GM19043 (cell line): ENCODE results near the gene FUBP1.
"Not testable (repeated sequence)": the region's sequence is repeated elsewhere in the genome, so short reads cannot be mapped to it uniquely, and the experiment has no call there.

Source experiments
- ATAC-seq: cut with Tn5 transposase; IDR thresholded peaks from one replicate; pipeline ENCODE4 v1.9.1; 2021; ENCODE audit warnings: low read depth; ENCODE audit not compliant: unreplicated experiment

Gene FUBP1

DNA sequence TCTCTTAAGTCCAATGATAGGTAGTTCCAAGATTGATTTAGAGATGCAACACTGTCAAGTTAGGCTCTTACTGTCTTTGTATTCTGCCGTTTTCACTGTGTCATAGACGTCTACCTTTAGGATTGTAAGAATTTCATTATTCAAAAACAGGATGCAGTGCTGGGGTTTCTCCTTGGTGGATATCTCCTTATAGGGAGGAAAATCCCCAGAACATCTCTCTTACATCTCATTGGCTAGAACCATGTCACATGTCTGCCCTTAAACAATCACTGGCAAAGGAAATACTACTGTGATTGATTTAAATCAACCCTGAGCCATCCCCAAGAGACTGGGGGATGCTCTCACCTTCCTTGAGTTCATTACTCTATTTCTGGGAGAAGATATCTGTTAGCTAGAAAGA is 10.9 kb upstream of the FUBP1 start:
- ATAC-seq = no peak

DNA sequence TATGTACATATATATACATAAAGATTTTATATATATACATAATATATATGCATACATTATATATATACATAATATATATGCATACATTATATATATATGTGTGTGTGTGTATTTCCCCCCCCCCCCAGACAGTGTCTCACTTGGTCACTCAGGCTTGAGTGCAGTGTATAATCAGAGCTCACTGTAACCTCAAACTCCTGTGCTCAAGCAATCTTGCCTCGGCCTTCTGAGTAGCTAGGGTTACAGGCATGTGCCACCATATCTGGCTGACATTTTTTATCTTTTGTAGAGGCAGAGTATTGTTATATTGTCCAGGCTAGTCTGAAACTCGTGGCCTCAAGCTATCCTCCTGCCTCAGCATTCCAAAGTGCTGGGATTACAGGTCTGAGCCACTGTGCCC is 9.0 kb upstream of the FUBP1 start:
- no peak for ATAC-seq

DNA sequence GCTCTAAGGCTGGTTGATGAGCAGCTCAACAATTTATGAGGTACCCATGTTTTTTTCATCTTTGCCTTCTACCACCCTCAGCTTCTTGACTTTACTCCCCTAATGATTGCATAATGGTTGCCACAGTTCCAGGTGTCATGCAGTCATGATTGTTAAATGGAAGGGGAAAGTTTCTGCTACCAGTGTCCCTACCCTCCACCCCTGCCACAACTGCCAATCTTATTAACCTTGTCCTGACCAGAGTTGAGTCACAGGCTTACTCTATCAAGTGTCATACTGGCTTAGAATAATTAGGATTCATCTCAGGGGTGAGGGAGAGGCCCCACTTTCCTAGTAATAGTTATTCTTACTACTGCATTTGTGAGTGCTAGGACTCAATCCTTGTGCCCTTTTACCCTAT is 7.9 kb upstream of the FUBP1 start:
- ATAC-seq = no peak

DNA sequence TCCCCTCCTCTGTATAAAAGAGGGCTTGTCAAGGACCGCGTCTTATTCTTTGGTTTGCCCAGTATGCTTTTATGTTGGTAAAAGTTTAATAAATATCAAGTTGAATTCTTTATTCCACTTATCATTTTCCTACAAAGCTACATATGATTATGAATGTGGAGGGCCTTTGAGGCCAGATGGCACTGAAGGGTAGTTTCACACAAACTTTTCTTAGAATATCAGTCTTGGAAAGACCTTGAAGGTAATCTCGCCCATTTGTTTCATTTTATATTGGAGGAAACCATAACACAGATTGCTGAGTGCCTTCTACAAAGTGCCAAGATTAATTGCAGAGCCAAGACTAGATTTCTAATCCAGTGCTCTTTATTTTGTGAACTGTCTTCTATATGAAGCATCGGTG is 5.8 kb upstream of the FUBP1 start:
- no peak for ATAC-seq

DNA sequence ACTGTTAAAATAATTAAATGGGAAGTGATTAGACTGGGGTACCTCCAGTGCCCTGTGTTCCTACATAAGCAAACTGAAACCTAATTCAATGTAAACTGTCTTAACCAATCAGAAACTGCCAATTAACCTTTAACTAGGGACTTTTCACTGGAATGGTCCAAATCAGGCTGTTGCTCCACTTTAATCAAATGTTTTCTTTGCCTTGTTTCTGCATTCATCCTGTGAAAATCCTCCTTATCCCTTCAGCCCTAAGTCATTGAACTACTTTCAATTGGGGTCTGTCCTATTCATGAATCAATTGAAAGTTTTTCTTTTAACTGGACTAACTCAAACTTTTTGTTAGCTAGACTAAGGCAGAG is 5.1 kb upstream of the FUBP1 start:
- no peak for ATAC-seq

DNA sequence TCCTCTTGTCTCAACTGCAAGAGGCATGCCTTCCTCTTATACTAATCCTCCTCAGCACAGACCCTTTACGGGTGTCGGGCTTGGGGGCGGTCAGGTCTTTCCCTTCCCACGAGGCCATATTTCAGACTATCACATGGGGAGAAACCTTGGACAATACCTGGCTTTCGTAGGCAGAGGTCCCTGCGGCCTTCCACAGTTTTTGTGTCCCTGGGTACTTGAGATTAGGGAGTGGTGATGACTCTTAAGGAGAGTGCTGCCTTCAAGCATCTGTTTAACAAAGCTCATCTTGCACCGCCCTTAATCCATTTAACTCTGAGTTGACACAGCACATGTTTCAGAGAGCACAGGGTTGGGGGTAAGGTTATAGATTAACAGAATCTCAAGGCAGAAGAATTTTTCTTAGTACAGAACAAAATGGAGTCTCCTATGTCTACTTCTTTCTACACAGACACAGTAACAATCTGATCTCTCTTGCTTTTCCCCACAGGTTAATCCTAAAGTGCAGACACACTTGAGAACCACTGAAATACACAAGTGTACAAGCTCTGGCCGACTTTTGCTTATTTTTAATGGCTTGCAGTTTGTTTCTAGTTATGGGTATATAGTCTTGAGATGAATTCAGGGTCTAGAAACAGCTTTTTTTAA is 4.6 kb upstream of the FUBP1 start:
- ATAC-seq = not testable (repeated sequence)

DNA sequence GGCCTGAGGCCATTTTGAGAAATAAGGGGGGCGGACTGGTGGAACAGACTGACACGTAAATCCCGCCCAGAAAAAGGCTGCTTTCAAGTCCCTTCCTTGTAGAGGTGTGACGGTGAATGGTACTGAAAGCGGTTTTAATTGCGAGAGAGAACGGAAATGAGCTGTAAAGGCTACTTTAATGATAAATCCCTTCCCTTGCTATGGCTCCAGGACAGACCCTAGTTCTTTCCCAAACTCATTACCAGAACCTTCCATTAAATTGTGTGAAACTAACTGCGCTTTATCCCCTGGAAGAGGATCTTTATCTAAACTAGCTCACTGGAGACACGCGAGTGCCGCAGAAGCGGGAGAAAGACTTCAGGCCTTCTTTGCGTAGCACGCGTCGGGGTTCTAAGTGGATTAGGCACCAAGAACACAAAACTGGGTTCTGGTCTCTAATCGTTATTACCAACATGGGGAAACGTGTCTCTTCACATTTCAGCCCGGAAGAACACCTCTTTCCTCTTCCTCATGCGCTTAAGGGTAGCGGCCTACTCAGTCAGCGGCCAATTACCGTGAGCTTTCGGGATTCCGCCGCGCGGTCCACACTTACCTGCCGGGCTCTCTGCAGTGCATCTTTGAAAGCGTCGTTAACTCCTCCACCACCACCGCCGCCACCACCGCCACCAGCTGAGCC is 441 bp downstream of the FUBP1 start:
- ATAC-seq = peak; percentile 69

DNA sequence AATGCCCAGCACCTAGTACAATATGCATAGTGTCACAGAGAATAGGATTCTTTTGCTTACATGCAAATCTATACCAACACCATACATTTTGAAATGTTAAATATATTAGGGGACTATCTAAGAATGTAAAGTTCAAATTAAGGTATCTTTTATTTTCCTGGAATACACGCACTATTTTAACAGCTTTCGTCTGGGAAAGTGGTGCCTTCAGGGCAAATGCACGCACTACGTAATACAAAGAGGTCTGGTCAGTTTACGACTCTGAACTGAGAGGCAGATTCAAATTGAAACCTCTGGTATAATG is 931 bp downstream of the FUBP1 start:
- ATAC-seq = no peak

DNA sequence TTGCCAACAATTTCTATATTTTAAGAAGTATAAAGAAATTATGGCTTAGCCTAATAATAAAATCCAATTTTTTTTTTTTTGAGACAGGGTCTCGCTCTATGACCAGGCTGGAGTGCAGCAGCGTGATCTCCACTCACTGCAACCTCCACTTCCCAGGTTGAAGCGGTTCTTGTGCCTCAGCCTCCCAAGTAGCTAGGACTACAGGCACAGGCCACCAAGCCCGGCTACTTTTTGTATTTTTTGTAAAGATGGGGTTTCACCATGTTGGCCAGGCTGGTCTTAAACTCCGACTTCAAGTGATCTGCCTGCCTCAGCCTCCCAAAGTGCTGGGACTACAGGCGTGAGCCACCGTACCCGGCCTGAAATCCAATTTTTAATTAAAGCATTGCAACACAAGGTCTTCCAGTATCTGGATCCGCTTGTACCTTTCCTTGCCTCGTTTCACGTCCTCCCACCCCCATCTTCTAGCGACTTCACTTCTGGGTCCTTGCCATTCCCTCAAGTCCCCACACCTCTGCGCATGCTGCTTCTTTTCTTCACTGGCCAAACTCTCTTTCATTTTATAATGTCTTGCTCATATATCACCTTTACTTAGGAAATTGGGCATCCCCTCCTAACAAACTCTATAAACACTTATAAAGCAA is 2.3 kb downstream of the FUBP1 start:
- ATAC-seq = no peak

DNA sequence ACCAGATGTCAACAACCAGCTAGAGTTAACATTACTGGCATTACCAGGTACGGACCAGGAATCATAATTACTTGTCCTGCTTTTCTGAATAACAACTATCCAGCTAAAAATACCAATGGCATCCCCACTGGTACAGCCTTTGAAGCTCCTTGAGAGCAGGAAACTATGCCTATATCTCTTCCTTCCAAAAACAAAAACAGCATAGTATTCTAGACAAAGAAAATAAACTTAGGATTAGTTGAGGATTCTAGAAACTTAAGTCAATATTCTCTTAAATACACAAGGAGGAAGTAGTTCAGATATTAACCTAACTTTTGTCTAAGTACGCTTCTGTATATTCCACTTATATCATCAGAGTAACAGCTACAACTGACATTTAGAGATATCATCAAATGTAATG is 3.0 kb downstream of the FUBP1 start:
- no peak for ATAC-seq

DNA sequence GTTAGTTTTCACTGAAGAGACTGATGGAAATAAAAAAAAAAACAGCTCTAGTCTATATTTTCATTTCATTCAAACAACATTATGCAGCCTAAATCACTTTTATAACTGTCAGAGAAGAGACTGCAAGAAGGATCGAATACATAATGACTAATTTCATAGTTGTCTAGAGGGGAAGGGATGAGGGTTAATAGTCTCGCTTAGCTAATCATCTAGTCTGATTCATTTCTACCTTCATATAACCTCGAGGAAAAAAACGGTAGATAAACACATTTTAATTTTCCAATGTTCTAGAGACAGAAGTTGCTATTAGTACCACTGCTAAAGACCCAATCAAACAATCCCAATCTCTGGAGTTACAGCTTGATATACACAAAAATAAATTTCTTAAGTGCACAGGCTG is 3.5 kb downstream of the FUBP1 start:
- ATAC-seq = no peak

DNA sequence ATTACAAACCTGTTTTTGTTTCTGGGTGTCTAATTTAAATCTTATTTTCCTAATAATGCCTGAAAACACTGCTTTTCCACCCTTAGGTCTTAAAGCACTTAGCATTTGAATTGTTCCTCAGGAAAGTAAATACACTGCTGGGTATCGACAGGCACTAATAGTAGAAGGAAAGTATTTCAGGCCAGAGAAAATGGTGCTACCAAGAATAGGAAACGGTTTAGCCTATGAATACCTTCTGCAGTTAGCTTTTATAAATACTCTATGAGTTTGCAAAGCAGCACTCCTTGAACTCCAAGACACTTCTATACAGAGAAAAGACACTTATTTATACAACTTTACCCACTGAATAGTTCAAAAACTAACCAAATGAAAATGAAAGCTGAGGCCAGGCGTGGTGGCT is 6.8 kb downstream of the FUBP1 start:
- no peak for ATAC-seq

DNA sequence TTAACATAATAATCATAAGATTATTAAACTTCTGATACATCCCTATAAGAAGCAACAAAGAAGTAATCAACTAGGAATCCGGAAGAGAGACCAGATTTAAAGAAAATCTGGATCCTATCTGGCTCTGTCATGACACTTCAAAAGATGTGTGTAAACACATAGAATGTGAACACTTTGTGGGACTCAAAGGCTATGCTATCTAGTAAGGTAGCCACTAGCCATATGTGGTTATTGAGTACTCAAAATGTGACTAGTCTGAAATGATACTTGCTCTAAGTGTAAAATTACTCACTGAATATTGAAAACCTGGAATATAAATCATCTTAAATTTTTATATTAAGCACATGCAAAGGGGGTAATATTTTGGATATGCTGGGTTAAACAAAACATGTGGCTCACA is 8.7 kb downstream of the FUBP1 start:
- no peak for ATAC-seq

DNA sequence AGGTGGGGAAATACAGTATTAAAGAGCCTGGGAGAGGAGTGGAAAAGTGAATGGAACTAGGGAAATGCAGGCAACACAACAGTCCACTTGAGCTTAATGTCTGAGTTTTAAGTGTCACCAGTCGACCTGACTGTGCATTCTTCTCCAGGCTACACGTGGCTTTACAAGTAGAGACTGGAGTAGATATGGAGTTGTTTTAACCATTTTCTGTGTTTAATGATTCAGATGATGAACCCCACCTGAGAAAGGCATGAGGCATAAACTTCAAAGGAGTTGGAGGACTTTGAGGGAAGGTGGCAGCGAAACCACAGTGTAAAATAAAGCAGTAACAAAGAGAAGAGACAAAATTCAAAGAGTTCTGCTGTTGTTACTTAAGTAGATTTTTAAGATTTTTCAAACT is 12.6 kb downstream of the FUBP1 start:
- no peak for ATAC-seq

DNA sequence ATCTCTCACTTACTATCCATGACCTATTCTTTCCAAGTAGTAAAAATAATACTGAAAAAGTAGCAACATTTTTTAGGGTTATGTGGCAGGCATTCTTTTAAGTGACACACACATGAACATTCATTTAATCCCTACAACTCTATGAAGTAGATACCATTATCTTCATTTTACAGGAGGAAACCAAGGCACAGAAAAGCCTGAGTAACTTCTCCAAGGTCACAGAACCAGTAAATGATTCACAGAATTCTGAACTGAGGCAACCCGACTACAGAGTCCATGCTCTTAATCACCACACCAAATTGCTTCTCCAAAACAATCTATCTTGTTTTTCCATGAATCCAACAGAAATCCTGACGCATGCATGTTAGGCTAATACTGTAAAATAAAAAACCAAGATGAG is 17.5 kb downstream of the FUBP1 start:
- ATAC-seq = no peak

DNA sequence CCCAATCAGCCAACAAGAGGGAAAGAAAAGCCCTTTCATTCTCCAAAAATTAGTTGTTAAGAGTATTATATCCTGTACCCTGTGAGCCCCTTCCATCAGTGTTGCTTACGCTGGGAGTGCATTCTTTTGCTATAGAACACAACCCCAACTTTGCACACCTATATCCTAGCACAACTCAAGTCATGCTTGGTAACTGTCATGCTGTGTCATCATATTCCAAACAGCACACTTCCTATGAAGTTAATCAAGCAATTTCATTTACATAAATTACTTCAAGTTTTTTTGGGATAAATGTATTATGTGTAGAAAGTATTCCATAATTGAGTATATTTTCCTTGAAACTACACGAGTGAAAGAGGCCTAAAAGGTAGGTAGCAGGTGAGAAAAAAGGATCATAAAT is 20.0 kb downstream of the FUBP1 start:
- ATAC-seq = no peak

DNA sequence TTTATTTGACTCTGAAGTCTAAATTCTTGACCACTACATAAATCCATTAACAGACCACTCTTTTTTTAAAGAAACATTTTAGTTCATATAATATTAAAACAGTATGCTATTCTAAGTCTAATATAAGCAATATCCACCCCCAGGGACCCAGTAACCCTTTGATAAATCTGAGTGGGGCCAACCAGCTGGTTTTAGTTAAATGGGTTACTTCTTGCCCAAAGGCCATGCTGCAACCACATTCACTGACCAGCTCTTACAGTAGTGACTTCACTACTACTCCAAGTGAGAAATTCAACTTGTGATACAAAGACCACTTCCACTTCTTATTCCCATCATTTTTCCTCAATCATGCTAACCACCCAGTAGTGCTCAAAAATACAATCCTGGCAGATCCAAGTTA is 20.5 kb downstream of the FUBP1 start:
- no peak for ATAC-seq

DNA sequence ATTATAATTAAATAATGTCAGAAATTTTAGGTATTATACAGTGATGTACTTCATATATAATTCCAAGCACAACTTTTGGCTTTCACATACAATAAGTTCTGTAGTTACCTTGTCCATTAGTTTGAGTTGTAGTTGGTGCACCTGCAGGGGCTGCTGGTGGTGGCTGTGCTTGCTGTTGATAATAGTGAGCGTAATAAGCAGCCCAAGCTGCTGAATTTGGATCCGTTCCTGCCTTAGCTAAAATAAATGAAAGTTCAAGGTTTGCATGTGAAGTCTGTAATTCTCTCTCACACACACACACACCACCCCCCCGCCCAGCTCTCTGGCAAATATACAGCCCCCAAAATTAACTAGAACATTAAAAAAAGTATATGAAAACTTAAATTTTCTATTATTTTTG is 22.4 kb downstream of the FUBP1 start:
- ATAC-seq = no peak

DNA sequence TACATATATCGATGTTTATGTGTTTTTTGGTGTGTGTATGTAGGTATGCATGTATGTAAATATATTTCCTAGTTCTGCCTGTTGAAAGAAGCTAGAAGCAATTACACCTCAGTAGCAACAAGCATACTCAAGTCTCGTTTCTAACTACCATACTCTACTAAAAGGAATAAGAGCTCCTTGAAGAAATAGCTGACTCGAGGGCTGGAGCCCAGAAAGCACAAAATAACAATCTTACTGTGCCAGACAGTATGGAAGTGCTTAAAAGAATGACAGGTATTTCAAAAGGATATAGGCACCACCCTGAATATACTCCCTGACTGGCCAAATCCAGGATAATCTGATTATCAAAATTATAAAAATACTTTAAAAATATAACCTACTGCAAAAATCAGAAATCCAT is 23.2 kb downstream of the FUBP1 start:
- ATAC-seq = no peak

DNA sequence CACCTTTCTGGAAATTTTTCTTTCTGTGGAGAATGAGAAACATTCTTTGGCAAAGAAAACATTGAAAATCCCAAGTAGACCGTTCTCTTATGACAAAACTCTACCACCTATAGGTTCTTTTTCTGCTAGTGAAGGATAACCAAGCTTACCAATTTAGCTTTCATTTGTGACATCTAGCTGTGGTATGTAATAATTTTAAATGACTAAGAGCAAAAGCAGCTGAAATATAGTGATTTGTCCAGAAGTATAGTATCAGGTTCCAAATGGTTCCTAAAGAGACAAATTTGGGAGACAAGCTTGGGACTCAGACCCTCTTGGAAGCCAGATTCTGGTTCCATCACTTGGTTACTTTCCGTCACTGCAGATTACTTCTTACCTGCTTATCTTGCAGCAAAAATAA is 24.4 kb downstream of the FUBP1 start:
- ATAC-seq = no peak

DNA sequence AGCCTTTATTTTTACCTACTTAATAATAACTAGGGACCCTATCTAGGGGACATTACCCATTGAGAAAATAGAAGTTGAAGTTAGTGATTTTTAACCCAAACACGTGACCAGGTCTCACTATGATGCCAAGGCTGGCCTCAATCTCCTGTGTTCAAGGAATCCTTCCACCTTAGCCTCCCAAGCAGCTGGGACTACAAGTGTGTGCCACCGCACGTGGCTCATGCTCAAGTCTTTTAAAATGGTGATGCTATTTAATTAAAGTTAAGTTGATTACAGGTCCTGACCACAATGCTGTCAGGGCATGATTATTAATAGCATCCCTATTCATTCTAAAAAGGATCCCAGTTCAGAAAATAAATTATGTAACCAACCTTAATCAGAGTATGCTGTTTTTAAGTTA is 25.0 kb downstream of the FUBP1 start:
- ATAC-seq = no peak

DNA sequence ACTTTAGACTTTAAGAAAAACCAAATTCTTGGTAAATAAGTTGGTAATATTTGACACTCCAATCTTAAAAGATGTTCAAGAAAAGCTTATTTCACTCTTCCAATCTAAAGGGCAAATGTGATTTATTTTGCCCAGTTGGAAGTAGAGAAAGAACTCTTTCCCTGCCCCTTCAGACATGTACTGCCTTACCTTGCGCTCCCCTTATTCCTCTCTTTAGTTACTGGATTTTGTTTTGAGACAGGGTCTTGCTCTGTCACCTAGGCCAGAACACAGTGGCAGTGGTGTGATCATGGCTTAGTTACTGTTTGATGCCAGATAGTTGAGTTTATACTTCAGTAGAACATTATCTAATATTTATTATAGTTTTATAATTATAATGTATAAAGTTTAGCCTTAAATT is 27.5 kb downstream of the FUBP1 start:
- no peak for ATAC-seq

DNA sequence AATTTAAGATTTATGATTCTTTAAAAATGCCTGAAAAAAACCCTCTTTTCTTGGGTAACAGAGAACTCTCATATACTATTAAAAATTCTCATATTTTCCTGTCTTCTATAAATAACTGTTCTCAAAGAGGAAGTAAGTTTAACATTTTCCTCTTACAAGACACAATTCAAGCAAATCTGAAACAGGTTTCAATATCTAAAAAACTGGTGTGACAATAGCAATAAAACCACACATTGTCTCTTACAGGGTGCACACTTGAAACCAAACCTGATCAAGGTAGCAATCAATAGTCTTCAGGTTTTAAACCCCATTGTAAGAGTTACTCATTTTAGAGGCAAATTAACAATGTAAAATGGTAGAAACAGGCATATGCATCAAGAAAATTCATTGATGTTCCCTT is 28.0 kb downstream of the FUBP1 start:
- peak; percentile 76 for ATAC-seq
